GM13976 (cell line): ENCODE measurements around the gene ZNF398.

Source experiments
- DNase-seq: peaks from one replicate; pipeline ENCODE4 v3.0.0; 2012; ENCODE audit warnings: low spot score
- CTCF ChIP-seq: IDR thresholded peaks from 2 replicates; pipeline ENCODE4 v1.5.1; 2012; ENCODE audit warnings: borderline replicate concordance, mild to moderate bottlenecking; ENCODE audit not compliant: insufficient read depth; ENCODE audit errors: extremely low read depth, missing control alignments, control extremely low read depth
- in situ Hi-C: fragments of 300-500 bp; cut with MboI; formaldehyde crosslinking; loops from one replicate; pipeline ENCODE4 v1.12.0; 2022; ENCODE audit warnings: low sequenced_read_pairs, mixed read lengths, inconsistent platforms; ENCODE audit not compliant: unreplicated experiment

ZNF398 gene

GRCh38 chr7:149104749-149105148, 42.5 kb upstream of the ZNF398 start:
- no peak for TF ChIP-seq CTCF
- DNase-seq = no peak
- in situ Hi-C loops = no loop called here

GRCh38 chr7:149109969-149110368, 37.3 kb upstream of the ZNF398 start:
- no peak for TF ChIP-seq CTCF
- in situ Hi-C loops = no loop called here
- no peak for DNase-seq

GRCh38 chr7:149125189-149125862, 21.9 kb upstream of the ZNF398 start:
- in situ Hi-C loops = no loop called here
- no peak for DNase-seq
- TF ChIP-seq CTCF = no peak

GRCh38 chr7:149125863-149126661, 21.2 kb upstream of the ZNF398 start, which contains the start of gene ZNF425:
Gene ZNF425 (minus strand): TSS chr7:149126324. CDS start chr7:149126213, 111 bp downstream.
- peak; percentile 98 for DNase-seq
- TF ChIP-seq CTCF = peak; percentile 98
- in situ Hi-C loops = no loop called here

GRCh38 chr7:149126662-149127266, 20.5 kb upstream of the ZNF398 start:
- no peak for TF ChIP-seq CTCF
- in situ Hi-C loops = no loop called here
- peak; percentile 82 for DNase-seq

- no peak for TF ChIP-seq CTCF
- in situ Hi-C loops = no loop called here
- DNase-seq = no peak
These were observed 16.6 kb upstream of the ZNF398 start for GRCh38 chr7:149130572-149131198.
